Hepatocyte (in vitro differentiated cells): ENCODE data around the gene TFCP2L1. TPM values are rescaled to one million over a fixed set of nuclear protein-coding genes. Genes with fewer than 3 reads are reported as not detected.

Source experiments
- DNase-seq: peaks from one replicate; pipeline ENCODE4 v3.0.0-alpha.2; 2016; ENCODE audit warnings: low spot score
- H2AFZ ChIP-seq: fragments of 200-600 bp; sonication (generic); 2 replicates; pipeline ENCODE4 v1.6.0; 2016; ENCODE audit warnings: antibody characterized with exemption, mild to moderate bottlenecking
- H3K27ac ChIP-seq: fragments of 200-600 bp; sonication (generic); 2 replicates; pipeline ENCODE4 v1.5.1; 2016; ENCODE audit warnings: mild to moderate bottlenecking
- H3K27me3 ChIP-seq: fragments of 200-600 bp; sonication (generic); 2 replicates; pipeline ENCODE4 v1.6.1; 2016
- H3K36me3 ChIP-seq: fragments of 200-600 bp; sonication (generic); replicated peaks from 2 replicates; pipeline ENCODE4 v1.5.1; 2016; ENCODE audit warnings: low read depth; ENCODE audit not compliant: insufficient read depth
- H3K4me1 ChIP-seq: fragments of 200-600 bp; sonication (generic); 2 replicates; pipeline ENCODE4 v1.5.1; 2016; ENCODE audit warnings: mild to moderate bottlenecking, moderate library complexity; ENCODE audit not compliant: insufficient read depth
- H3K4me2 ChIP-seq: fragments of 200-600 bp; sonication (generic); 2 replicates; pipeline ENCODE4 v1.6.0; 2016
- H3K4me3 ChIP-seq: fragments of 200-600 bp; sonication (generic); 2 replicates; pipeline ENCODE4 v1.5.1; 2016; ENCODE audit warnings: mild to moderate bottlenecking
- H3K79me2 ChIP-seq: fragments of 200-600 bp; sonication (generic); 2 replicates; pipeline ENCODE4 v1.6.0; 2017; ENCODE audit warnings: mild to moderate bottlenecking
- H3K9me2 ChIP-seq: fragments of 200-600 bp; sonication (generic); replicated peaks from 2 replicates; pipeline ENCODE4 v1.6.0; 2017; ENCODE audit warnings: mild to moderate bottlenecking; ENCODE audit not compliant: insufficient read depth
- H3K9me3 ChIP-seq: fragments of 200-600 bp; sonication (generic); 2 replicates; pipeline ENCODE4 v1.5.1; 2016; ENCODE audit warnings: low read depth, mild to moderate bottlenecking
- H4K20me1 ChIP-seq: fragments of 200-600 bp; sonication (generic); 2 replicates; pipeline ENCODE4 v1.6.0; 2016; ENCODE audit warnings: mild to moderate bottlenecking; ENCODE audit not compliant: insufficient read depth, poor library complexity, severe bottlenecking
- EZH2 ChIP-seq: fragments of 200-600 bp; sonication (generic); IDR thresholded peaks from 2 replicates; pipeline ENCODE4 v1.6.1; 2016; ENCODE audit warnings: antibody characterized with exemption, mild to moderate bottlenecking, borderline replicate concordance
- EZH2phosphoT487 ChIP-seq: fragments of 200-600 bp; sonication (generic); IDR thresholded peaks from one replicate; pipeline ENCODE4 v1.6.1; 2018; ENCODE audit warnings: antibody characterized with exemption, mild to moderate bottlenecking, low read depth, moderate library complexity; ENCODE audit not compliant: unreplicated experiment, severe bottlenecking
- WGBS: methylation state at CpG from one replicate; pipeline ENCODE4 v1.1.6; 2016; ENCODE audit warnings: low lambda C conversion rate; ENCODE audit errors: missing lambda C conversion rate; 5-methylcytosine and 5-hydroxymethylcytosine counted together
- polyA plus RNA-seq: library from polyadenylated mRNA; unstranded; fragments of >200 nt; fragmentation: Nextera tagmentation; extraction: Ambion mirVana; gene quantifications from 2 replicates; pipeline ENCODE4 v1.2.1, GENCODE V29; 2016
- total RNA-seq: library from RNA; depleted of rRNA; stranded (reverse); fragments of >200 nt; gene quantifications from 2 replicates; pipeline ENCODE4 v1.2.3, GENCODE V29; 2014
- TF ChIP-seq, protein P1 (sequence below): fragments of 200-600 bp; sonication (generic); IDR thresholded peaks from 2 replicates; pipeline ENCODE4 v1.5.1; 2016; ENCODE audit warnings: antibody characterized with exemption, mild to moderate bottlenecking; ENCODE audit not compliant: poor library complexity

Gene TFCP2L1
- total and polyA plus RNA-seq, 2 experiments from 2014 or later = 1.1 to 2.5 TPM

DNA sequence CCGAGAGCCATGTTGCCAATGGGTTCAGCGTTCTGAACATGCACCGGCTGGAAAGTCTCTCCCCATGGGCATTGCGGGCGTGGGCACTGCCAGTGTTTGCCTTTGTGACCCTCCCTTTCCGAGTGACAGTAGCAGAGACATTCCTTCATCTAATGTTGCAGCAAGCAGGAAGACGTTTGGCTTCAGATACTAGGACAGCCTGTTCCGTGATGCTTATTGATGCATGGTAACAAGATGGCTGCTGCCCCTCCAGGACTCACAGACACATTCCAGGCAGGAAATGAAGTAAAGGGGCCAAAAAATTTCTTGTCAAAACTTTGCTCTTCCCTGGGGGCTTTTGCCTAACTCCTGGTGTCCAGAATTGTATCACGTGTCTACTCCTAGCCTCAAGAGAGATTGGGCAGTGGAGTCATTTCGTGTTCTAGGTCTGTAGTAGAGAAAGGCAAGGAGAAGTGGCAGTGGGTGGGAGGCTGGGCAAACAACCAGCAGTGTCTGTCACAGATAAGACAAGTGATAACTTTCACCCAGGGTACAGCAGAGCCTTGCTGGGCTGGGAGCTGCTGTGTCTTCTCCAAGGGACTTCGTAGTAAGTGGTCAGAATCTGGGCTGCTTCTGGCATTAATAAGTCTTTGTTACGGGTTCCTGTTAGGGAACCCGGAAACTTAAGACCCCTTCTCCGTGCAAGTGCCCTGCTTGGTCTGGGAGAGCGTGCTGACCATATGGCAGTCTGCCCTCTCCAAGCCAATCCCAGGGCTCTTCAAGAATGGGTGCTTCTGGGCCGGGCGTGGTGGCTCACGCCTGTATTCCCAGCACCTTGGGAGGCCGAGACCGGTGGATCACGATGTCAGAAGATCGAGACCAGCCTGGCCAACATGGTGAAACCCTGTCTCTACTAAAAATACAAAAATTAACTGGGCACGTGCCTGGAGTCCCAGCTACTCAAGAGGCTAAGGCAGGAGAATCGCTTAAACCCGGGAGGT lies 93.5 kb downstream of the TFCP2L1 start:
- no peaks in the 10 kb centered on the region for H3K36me3 ChIP-seq
- H3K27ac ChIP-seq = no peak overlapping the region
- no peaks in the 10 kb centered on the region for H3K27me3 ChIP-seq
- no peaks in the 10 kb centered on the region for H3K9me3 ChIP-seq
- no peak for DNase-seq
- H3K4me3 ChIP-seq = no peak overlapping the region
- no peaks in the 10 kb centered on the region for H3K9me2 ChIP-seq
- no peak overlapping the region for H3K4me2 ChIP-seq
- no peak overlapping the region for H2AFZ ChIP-seq
- TF ChIP-seq, protein P1, sequence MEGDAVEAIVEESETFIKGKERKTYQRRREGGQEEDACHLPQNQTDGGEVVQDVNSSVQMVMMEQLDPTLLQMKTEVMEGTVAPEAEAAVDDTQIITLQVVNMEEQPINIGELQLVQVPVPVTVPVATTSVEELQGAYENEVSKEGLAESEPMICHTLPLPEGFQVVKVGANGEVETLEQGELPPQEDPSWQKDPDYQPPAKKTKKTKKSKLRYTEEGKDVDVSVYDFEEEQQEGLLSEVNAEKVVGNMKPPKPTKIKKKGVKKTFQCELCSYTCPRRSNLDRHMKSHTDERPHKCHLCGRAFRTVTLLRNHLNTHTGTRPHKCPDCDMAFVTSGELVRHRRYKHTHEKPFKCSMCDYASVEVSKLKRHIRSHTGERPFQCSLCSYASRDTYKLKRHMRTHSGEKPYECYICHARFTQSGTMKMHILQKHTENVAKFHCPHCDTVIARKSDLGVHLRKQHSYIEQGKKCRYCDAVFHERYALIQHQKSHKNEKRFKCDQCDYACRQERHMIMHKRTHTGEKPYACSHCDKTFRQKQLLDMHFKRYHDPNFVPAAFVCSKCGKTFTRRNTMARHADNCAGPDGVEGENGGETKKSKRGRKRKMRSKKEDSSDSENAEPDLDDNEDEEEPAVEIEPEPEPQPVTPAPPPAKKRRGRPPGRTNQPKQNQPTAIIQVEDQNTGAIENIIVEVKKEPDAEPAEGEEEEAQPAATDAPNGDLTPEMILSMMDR = no peak
- no peak for TF ChIP-seq EZH2
- TF ChIP-seq EZH2phosphoT487 = no peak
- H3K4me1 ChIP-seq = no peaks in the 10 kb centered on the region
- no peaks in the 10 kb centered on the region for H4K20me1 ChIP-seq
- WGBS = 85% methylated on average over 25 of the region's 25 CpGs
- H3K79me2 ChIP-seq = no peaks in the 10 kb centered on the region

DNA sequence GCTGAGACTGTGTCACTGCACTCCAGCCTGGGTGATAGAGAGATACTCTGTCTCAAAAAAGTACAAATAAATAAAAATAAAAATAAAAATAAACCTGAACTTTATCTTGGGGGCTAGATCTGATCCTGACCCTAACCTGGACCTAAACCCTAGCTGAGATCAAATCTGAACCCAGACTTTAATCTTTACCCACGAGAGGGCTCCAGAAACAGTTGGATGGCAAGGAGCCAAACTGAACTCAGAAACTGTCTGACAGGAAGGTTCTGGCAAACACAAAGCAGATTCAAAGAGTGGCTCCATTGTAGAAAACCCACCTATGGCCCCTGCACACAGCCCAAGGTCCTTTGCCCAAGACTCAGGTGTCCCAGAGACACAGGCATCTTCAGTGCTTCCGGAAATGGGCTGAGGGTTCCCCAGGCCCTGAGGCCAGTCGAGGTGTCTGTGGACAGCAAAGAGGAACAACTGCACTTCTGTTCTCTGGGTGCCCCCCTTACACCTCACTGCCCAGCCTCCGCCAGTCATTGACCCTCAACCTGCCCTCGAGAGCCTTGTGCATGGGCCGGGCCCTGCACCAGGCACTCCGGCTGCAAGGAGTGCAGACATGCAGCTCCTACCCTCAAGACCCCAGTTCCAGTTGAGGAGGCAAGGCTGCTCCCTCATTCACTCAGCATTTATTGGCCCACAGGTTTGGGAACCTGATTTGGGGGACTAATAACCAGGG lies 95.2 kb downstream of the TFCP2L1 start:
- Histone ChIP-seq H3K27ac (no peak overlapping the region), H4K20me1 (no peaks in the 10 kb centered on the region), H3K36me3 (no peaks in the 10 kb centered on the region), H3K4me1 (no peaks in the 10 kb centered on the region), H3K9me3 (no peaks in the 10 kb centered on the region), H3K9me2 (no peaks in the 10 kb centered on the region), H3K27me3 (no peaks in the 10 kb centered on the region), H3K4me3 (no peak overlapping the region), H2AFZ (no peak overlapping the region), H3K79me2 (no peaks in the 10 kb centered on the region), H3K4me2 (no peak overlapping the region)
- TF ChIP-seq, protein P1 = no peak
- TF ChIP-seq EZH2 (no peak), EZH2phosphoT487 (no peak)
- no peak for DNase-seq
- 80% methylated on average over 7 of the region's 7 CpGs for WGBS

DNA sequence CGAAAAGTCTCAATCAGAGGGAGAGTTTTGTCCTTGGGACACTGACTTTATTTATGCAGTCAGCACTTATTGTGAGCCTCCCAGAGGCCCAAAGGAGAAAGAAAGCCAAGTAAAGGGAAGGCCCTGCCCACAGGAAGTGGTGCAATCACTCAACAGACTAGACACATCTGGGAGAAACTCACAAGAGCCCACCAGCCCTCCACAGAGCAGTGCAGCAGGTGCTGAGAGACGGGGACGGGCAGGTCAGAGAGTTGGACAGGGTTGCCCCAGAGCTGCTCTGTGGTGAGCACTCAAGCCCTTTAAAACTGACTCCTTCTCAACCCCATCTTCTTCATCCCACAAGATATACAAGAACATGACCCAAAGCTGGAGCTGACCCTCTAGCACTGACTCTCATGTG lies 96.0 kb downstream of the TFCP2L1 start:
- TF ChIP-seq EZH2phosphoT487 = no peak
- no peak for TF ChIP-seq EZH2
- TF ChIP-seq, protein P1 = no peak
- Histone ChIP-seq H3K9me3 (no peaks in the 10 kb centered on the region), H3K27ac (no peak overlapping the region), H3K9me2 (no peaks in the 10 kb centered on the region), H4K20me1 (no peaks in the 10 kb centered on the region), H3K4me3 (no peak overlapping the region), H2AFZ (no peak overlapping the region), H3K4me2 (no peak overlapping the region), H3K27me3 (no peaks in the 10 kb centered on the region), H3K79me2 (no peaks in the 10 kb centered on the region), H3K4me1 (no peaks in the 10 kb centered on the region), H3K36me3 (no peaks in the 10 kb centered on the region)
- 83% methylated on average over 3 of the region's 3 CpGs for WGBS
- DNase-seq = no peak
